ENCODE results near the gene MMP2.
A peak's percentile ranks its signal among the peaks of the same experiment; 100 is the strongest.

Gene MMP2

GRCh38 chr16:55521792-55522191 lies 42.8 kb downstream of the MMP2 start:
- DNase-seq: no peak

GRCh38 chr16:55526441-55526840 lies 47.4 kb downstream of the MMP2 start:
- DNase-seq: no peak

- DNase-seq: no peak
Observed at GRCh38 chr16:55527885-55528284, 48.9 kb downstream of the MMP2 start.

- DNase-seq: no peak
Observed at GRCh38 chr16:55529018-55529417, 50.0 kb downstream of the MMP2 start.

GRCh38 chr16:55530316-55530856 lies 51.4 kb downstream of the MMP2 start:
- DNase-seq: no peak

- no peak for DNase-seq
Observed at GRCh38 chr16:55532227-55532626, 53.2 kb downstream of the MMP2 start.

GRCh38 chr16:55534756-55535155 lies 55.8 kb downstream of the MMP2 start:
- DNase-seq: no peak

GRCh38 chr16:55539049-55539448 lies 60.1 kb downstream of the MMP2 start:
- no peak for DNase-seq

- no peak for DNase-seq
Observed at GRCh38 chr16:55539488-55539887, 60.5 kb downstream of the MMP2 start.

GRCh38 chr16:55540221-55540620 lies 61.2 kb downstream of the MMP2 start:
- DNase-seq: no peak

GRCh38 chr16:55542459-55543082 lies 63.6 kb downstream of the MMP2 start:
- no peak for DNase-seq

GRCh38 chr16:55543472-55543871 lies 64.5 kb downstream of the MMP2 start:
- DNase-seq: peak; percentile 17

- DNase-seq: no peak
Observed at GRCh38 chr16:55552621-55553020, 73.6 kb downstream of the MMP2 start.

GRCh38 chr16:55555436-55555835 lies 76.4 kb downstream of the MMP2 start:
- DNase-seq: no peak
